ENCODE results near the gene SURF2. TPM values are rescaled to one million over a fixed set of nuclear protein-coding genes. Genes with fewer than 3 reads are reported as not detected.
A peak's percentile ranks its signal among the peaks of the same experiment; 100 is the strongest.
"Not testable (repeated sequence)": the region's sequence is repeated elsewhere in the genome, so short reads cannot be mapped to it uniquely, and the experiment has no call there.

SURF2 gene
- total and polyA plus RNA-seq, 8 donors = 11.8 to 23.0 (median 16.3) TPM

- Histone ChIP-seq H3K27me3 (peaks cover 0 to 5% of the 10 kb centered on the region in 2 donors), H3K36me3 (no peaks in the 10 kb centered on the region), H3K9me3 (no peaks in the 10 kb centered on the region), H3K4me3 (no peak overlapping the region), H3K27ac (no peak overlapping the region), H3K4me1 (no peaks in the 10 kb centered on the region)
- no peak for ATAC-seq
- intact Hi-C loops (cut with DNase I) = no loop called here
- TF ChIP-seq CTCF (IDR thresholded peaks at IDR 0.05) = no peak
- DNase-seq = peak in 1 of 4 donors; percentile 44
Measured at GRCh38 chr9:133320421-133320881, 35.9 kb upstream of the SURF2 start.

- Histone ChIP-seq H3K9me3 (no peaks in the 10 kb centered on the region), H3K4me1 (no peaks in the 10 kb centered on the region), H3K27me3 (peaks cover 0 to 5% of the 10 kb centered on the region in 2 donors), H3K4me3 (no peak overlapping the region), H3K36me3 (no peaks in the 10 kb centered on the region), H3K27ac (no peak overlapping the region)
- intact Hi-C loops (cut with DNase I) = no loop called here
- no peak for TF ChIP-seq CTCF (IDR thresholded peaks at IDR 0.05)
- no peak for ATAC-seq
- DNase-seq = peak in 1 of 4 donors; percentile 47
Measured at GRCh38 chr9:133321411-133321935, 34.9 kb upstream of the SURF2 start.

GRCh38 chr9:133322701-133323100 lies 33.6 kb upstream of the SURF2 start:
- H3K4me1 ChIP-seq = no peaks in the 10 kb centered on the region
- no peak for TF ChIP-seq CTCF (IDR thresholded peaks at IDR 0.05)
- no peaks in the 10 kb centered on the region for H3K36me3 ChIP-seq
- DNase-seq (peak in 1 of 4 donors; percentile 28), ATAC-seq (no peak)
- no peak overlapping the region for H3K4me3 ChIP-seq
- peaks cover 0 to 5% of the 10 kb centered on the region in 2 donors for H3K27me3 ChIP-seq
- no peaks in the 10 kb centered on the region for H3K9me3 ChIP-seq
- intact Hi-C loops (cut with DNase I) = no loop called here
- no peak overlapping the region for H3K27ac ChIP-seq

GRCh38 chr9:133323211-133323610 lies 33.1 kb upstream of the SURF2 start:
- Histone ChIP-seq H3K4me3 (no peak overlapping the region), H3K27me3 (peaks cover 0 to 5% of the 10 kb centered on the region in 2 donors), H3K27ac (no peak overlapping the region), H3K36me3 (no peaks in the 10 kb centered on the region), H3K9me3 (no peaks in the 10 kb centered on the region), H3K4me1 (no peaks in the 10 kb centered on the region)
- TF ChIP-seq CTCF (IDR thresholded peaks at IDR 0.05) = no peak
- peak in 1 of 4 donors; percentile 29 for DNase-seq
- intact Hi-C loops (cut with DNase I) = no loop called here
- no peak for ATAC-seq

- H3K4me1 ChIP-seq = no peaks in the 10 kb centered on the region
- H3K27ac ChIP-seq = no peak overlapping the region
- ATAC-seq (no peak), DNase-seq (peak in 1 of 4 donors; percentile 45)
- no peak for TF ChIP-seq CTCF (IDR thresholded peaks at IDR 0.05)
- H3K9me3 ChIP-seq = no peaks in the 10 kb centered on the region
- H3K27me3 ChIP-seq = peaks cover 0 to 5% of the 10 kb centered on the region in 2 donors
- intact Hi-C loops (cut with DNase I) = no loop called here
- no peaks in the 10 kb centered on the region for H3K36me3 ChIP-seq
- H3K4me3 ChIP-seq = no peak overlapping the region
Measured at GRCh38 chr9:133323991-133324703, 32.2 kb upstream of the SURF2 start.

- H3K4me1 ChIP-seq = not testable (repeated sequence)
- ATAC-seq = peak; percentile 38
- intact Hi-C loops (cut with DNase I) = loop anchor here in 1 of 2 donors (5.0 kb wide), 1 partner anchor 140 kb away; no protein-coding TSS in a partner anchor
Measured at GRCh38 chr9:133327021-133327420, 29.3 kb upstream of the SURF2 start.

More at GRCh38 chr9:133327021-133327420, 29.3 kb upstream of the SURF2 start:
- H3K27me3 ChIP-seq, H3K9me3 ChIP-seq, H3K27ac ChIP-seq, H3K4me3 ChIP-seq: not testable (repeated sequence)
- peaks cover 0 to 23% of the 10 kb centered on the region in 2 donors for H3K36me3 ChIP-seq
- peak in 1 of 4 donors; percentile 19 for DNase-seq

All from left lung (tissue), 10 donors.